A673 (cell line): Measurements from ENCODE around the gene CYP4F11. TPM values are rescaled to one million over a fixed set of nuclear protein-coding genes. Genes with fewer than 3 reads are reported as not detected.

ENCODE experiments used
- BruUV-seq: library from RNA; stranded (reverse); fragments of 400-500 nt; replicated peaks from 2 replicates; lab custom pipeline; 2021; lab: Mats Ljungman, UMichigan
- CTCF ChIA-PET: fragments of 300-600 bp; sonication (Branson Sonifier 250); formaldehyde crosslinking; loops from one replicate; lab custom pipeline; 2022; ENCODE audit warnings: antibody characterized with exemption; lab: Charles Lee
- POLR2A ChIA-PET: fragments of 300-600 bp; sonication (Branson Sonifier 250); formaldehyde crosslinking; loops from one replicate; lab custom pipeline; 2022; ENCODE audit warnings: antibody characterized with exemption; ENCODE audit not compliant: low non-redundant PET; lab: Charles Lee
- DNase-seq: peaks from one replicate; pipeline ENCODE4 v3.0.0-alpha.2; 2015; ENCODE audit warnings: low spot score
- H3K27ac ChIP-seq: fragments of 200-600 bp; sonication (generic); 2 replicates; pipeline ENCODE4 v1.5.1; 2016; ENCODE audit warnings: mixed run types, low read depth, mild to moderate bottlenecking, mixed read lengths, antibody characterized with exemption, low read length; ENCODE audit not compliant: poor library complexity, severe bottlenecking
- H3K27me3 ChIP-seq: fragments of 200-600 bp; sonication (generic); replicated peaks from 2 replicates; pipeline ENCODE4 v1.6.1; 2017; ENCODE audit warnings: mixed run types, low read depth, mild to moderate bottlenecking, mixed read lengths, antibody characterized with exemption, low read length; ENCODE audit not compliant: insufficient read depth, poor library complexity
- H3K36me3 ChIP-seq: fragments of 200-600 bp; sonication (generic); 2 replicates; pipeline ENCODE4 v1.6.1; 2016; ENCODE audit warnings: mixed run types, mild to moderate bottlenecking, mixed read lengths, antibody characterized with exemption, low read length; ENCODE audit not compliant: insufficient read depth, poor library complexity, severe bottlenecking
- H3K4me1 ChIP-seq: fragments of 200-600 bp; sonication (generic); 2 replicates; pipeline ENCODE4 v1.6.1; 2017; ENCODE audit warnings: mixed run types, mild to moderate bottlenecking, mixed read lengths, antibody characterized with exemption, low read length; ENCODE audit not compliant: insufficient read depth, poor library complexity, severe bottlenecking
- H3K4me3 ChIP-seq: fragments of 200-600 bp; sonication (generic); 2 replicates; pipeline ENCODE4 v1.5.1; 2016; ENCODE audit warnings: low read depth, mixed run types, mild to moderate bottlenecking, mixed read lengths, low read length; ENCODE audit not compliant: poor library complexity, severe bottlenecking
- H3K9me3 ChIP-seq: fragments of 200-600 bp; sonication (generic); 2 replicates; pipeline ENCODE4 v1.6.1; 2016; ENCODE audit warnings: mixed run types, low read depth, mild to moderate bottlenecking, mixed read lengths, antibody characterized with exemption, low read length; ENCODE audit not compliant: poor library complexity, severe bottlenecking
- CTCF ChIP-seq: fragments of 300-800, 200-600 bp; sonication (generic); conservative IDR thresholded peaks from 2 replicates; pipeline ENCODE4 v1.5.1; 2017; ENCODE audit warnings: low read depth, mild to moderate bottlenecking, antibody characterized with exemption, low read length, moderate library complexity, mixed read lengths
- EZH2 ChIP-seq: fragments of 200-600 bp; sonication (generic); IDR thresholded peaks from 2 replicates; pipeline ENCODE4 v1.6.1; 2017; ENCODE audit warnings: borderline replicate concordance, low read depth, mild to moderate bottlenecking, mixed read lengths, antibody characterized with exemption, low read length; ENCODE audit not compliant: poor library complexity, severe bottlenecking
- intact Hi-C: fragments of 100-400 bp; cut with micrococcal nuclease; formaldehyde crosslinking; loops from one replicate; pipeline ENCODE4 v1.10.0; 2022; ENCODE audit not compliant: unreplicated experiment
- total RNA-seq: library from RNA; stranded (reverse); gene quantifications from 2 replicates; pipeline ENCODE4 v1.2.3, GENCODE V29; 2021

CYP4F11 gene
- total RNA-seq, 1 experiment from 2014 or later: 0.13 TPM

- Histone ChIP-seq H3K4me1 (no peaks in the 10 kb centered on the region), H3K27me3 (peaks cover 4% of the 10 kb centered on the region), H3K9me3 (no peaks in the 10 kb centered on the region), H3K4me3 (no peak overlapping the region), H3K27ac (no peak overlapping the region), H3K36me3 (no peaks in the 10 kb centered on the region)
- CTCF ChIA-PET: interaction anchor here (0.6 kb wide), 1 partner anchor 1240 kb away, joined by 3 read pairs; no protein-coding TSS in a partner anchor
- DNase-seq: no peak
- no peak for TF ChIP-seq CTCF
- TF ChIP-seq EZH2: no peak
- intact Hi-C loops: no loop called here
- POLR2A ChIA-PET: no interaction called here
- no TSS peak for BruUV-seq
Measured at GRCh38 chr19:15863272-15863671, 71.1 kb downstream of the CYP4F11 start.

- CTCF ChIA-PET: no interaction called here
- Histone ChIP-seq H3K36me3 (no peaks in the 10 kb centered on the region), H3K9me3 (no peaks in the 10 kb centered on the region)
Measured at GRCh38 chr19:15862444-15862843, 71.9 kb downstream of the CYP4F11 start.

More at GRCh38 chr19:15862444-15862843, 71.9 kb downstream of the CYP4F11 start:
- POLR2A ChIA-PET: no interaction called here
- Histone ChIP-seq H3K4me1 (no peaks in the 10 kb centered on the region), H3K4me3 (no peak overlapping the region), H3K27me3 (peaks cover 4% of the 10 kb centered on the region), H3K27ac (no peak overlapping the region)
- intact Hi-C loops: no loop called here
- TF ChIP-seq EZH2: no peak
- no TSS peak for BruUV-seq
- DNase-seq: no peak

Other genes with a start within 250 kb of the CYP4F11 start
- not detected in 2 replicates for gene OR10H2, start 206.5 kb downstream of the CYP4F11 start, total RNA-seq
- not detected in 2 replicates for gene OR10H3, start 196.5 kb downstream of the CYP4F11 start, total RNA-seq
- not detected in 2 replicates for gene OR10H5, start 146.9 kb downstream of the CYP4F11 start, total RNA-seq
- gene OR10H1, start 118.9 kb downstream of the CYP4F11 start, total RNA-seq: not detected in 2 replicates
- gene CYP4F2, start 36.5 kb downstream of the CYP4F11 start, total RNA-seq: not detected in 2 replicates
- gene OR10H4, start 14.5 kb upstream of the CYP4F11 start, total RNA-seq: not detected in 2 replicates
- 438 and 476 TPM in 2 replicates for gene TPM4, start 142.0 kb upstream of the CYP4F11 start, total RNA-seq
- 113 and 126 TPM in 2 replicates for gene RAB8A, start 177.4 kb upstream of the CYP4F11 start, total RNA-seq
- gene HSH2D, start 209.2 kb upstream of the CYP4F11 start, total RNA-seq: not detected in 2 replicates
- not detected in 2 replicates for gene CIB3, start 239.0 kb upstream of the CYP4F11 start, total RNA-seq